GM12878 (cell line): ENCODE data around the gene HMCN1. TPM values are rescaled to one million over a fixed set of nuclear protein-coding genes. Genes with fewer than 3 reads are reported as not detected.
"Not testable (repeated sequence)": the region's sequence is repeated elsewhere in the genome, so short reads cannot be mapped to it uniquely, and the experiment has no call there.

Experiments used
- ATAC-seq: fragments of 200-7000 bp; cut with Tn5 transposase; 3 replicates; pipeline ENCODE4 v1.9.1; 2020; ENCODE audit warnings: mild to moderate bottlenecking, moderate library complexity
- BruUV-seq: library from RNA; stranded (reverse); fragments of 400-500 nt; replicated peaks from 2 replicates; lab custom pipeline; 2021; lab: Mats Ljungman, UMichigan
- CTCF ChIA-PET: fragments of 300-600 bp; sonication (Branson Sonifier 250); formaldehyde crosslinking; extraction: SDS; loops from one replicate; lab custom pipeline; 2021; ENCODE audit warnings: inconsistent platforms; lab: Yijun Ruan, JAX
- POLR2A ChIA-PET: fragments of 350-600 bp; formaldehyde crosslinking; extraction: SDS; loops from one replicate; lab custom pipeline; 2021; ENCODE audit warnings: inconsistent platforms; lab: Charles Lee
- RAD21 ChIA-PET: fragments of 300-600 bp; sonication (Branson Sonifier 250); formaldehyde crosslinking; loops from one replicate; lab custom pipeline; 2023; ENCODE audit warnings: antibody characterized with exemption; ENCODE audit not compliant: unreplicated experiment; lab: Charles Lee
- SMC1A ChIA-PET: fragments of 300-600 bp; sonication (Branson Sonifier 250); formaldehyde crosslinking; loops from one replicate; lab custom pipeline; 2023; ENCODE audit not compliant: unreplicated experiment, uncharacterized antibody; lab: Charles Lee
- DNase-seq: peaks from one replicate; pipeline ENCODE4 v3.0.0-alpha.2; 2011; ENCODE audit warnings: low read depth, low spot score
- FAIRE-seq: peaks from 3 replicates; lab custom pipeline; 2011; peaks lifted over from hg19 to GRCh38; lab: Jason Lieb, UNC
- H2AFZ ChIP-seq: 2 replicates; pipeline ENCODE4 v1.6.0; 2011; ENCODE audit warnings: low read depth, low read length, control low read depth; ENCODE audit not compliant: control insufficient read depth
- H3K27ac ChIP-seq: 2 replicates; pipeline ENCODE4 v1.5.1; 2011; ENCODE audit warnings: control low read depth; ENCODE audit not compliant: control insufficient read depth, insufficient read depth
- H3K27me3 ChIP-seq, 2 experiments: replicated peaks in 1 of 2; 2 replicates each; pipeline versions ENCODE4 v1.6.0 to v1.6.1; 2011; ENCODE audit warnings: low read length in 1 of 2; ENCODE audit not compliant: control insufficient read depth in 2 of 2, insufficient read depth in 2 of 2
- H3K36me3 ChIP-seq, 2 experiments: 2 replicates each; pipeline ENCODE4 v1.5.1; 2011; ENCODE audit warnings: low read length in 1 of 2; ENCODE audit not compliant: control insufficient read depth in 2 of 2, insufficient read depth in 2 of 2
- H3K4me1 ChIP-seq: 2 replicates; pipeline ENCODE4 v1.6.1; 2011; ENCODE audit warnings: mild to moderate bottlenecking, low read length, moderate library complexity, mixed read lengths; ENCODE audit not compliant: control insufficient read depth, insufficient read depth
- H3K4me2 ChIP-seq: 2 replicates; pipeline ENCODE4 v1.6.0; 2011; ENCODE audit warnings: control low read depth; ENCODE audit not compliant: control insufficient read depth, insufficient read depth
- H3K4me3 ChIP-seq: fragments of 200-600 bp; sonication (generic); 2 replicates; pipeline ENCODE4 v1.5.1; 2016
- H3K79me2 ChIP-seq: 2 replicates; pipeline ENCODE4 v1.6.0; 2011; ENCODE audit warnings: low read length; ENCODE audit not compliant: control insufficient read depth, insufficient read depth
- H3K9ac ChIP-seq: 2 replicates; pipeline ENCODE4 v1.8.0; 2011; ENCODE audit warnings: low read length, control low read depth, mixed read lengths; ENCODE audit not compliant: control insufficient read depth, insufficient read depth
- H3K9me3 ChIP-seq: replicated peaks from 3 replicates; pipeline ENCODE4 v1.5.1; 2011; ENCODE audit warnings: mild to moderate bottlenecking, low read length; ENCODE audit not compliant: control insufficient read depth, insufficient read depth
- H4K20me1 ChIP-seq: 2 replicates; pipeline ENCODE4 v1.6.0; 2011; ENCODE audit not compliant: control insufficient read depth, insufficient read depth
- ATF3 ChIP-seq: IDR thresholded peaks from 2 replicates; pipeline ENCODE4 v1.6.1; 2011; ENCODE audit warnings: low read depth, mild to moderate bottlenecking, low read length, moderate library complexity, borderline replicate concordance; ENCODE audit errors: extremely low read depth
- BRCA1 ChIP-seq: IDR thresholded peaks from 2 replicates; pipeline ENCODE4 v1.6.1; 2011; ENCODE audit warnings: low read depth, low read length, improper control_type of control experiment
- CEBPB ChIP-seq, 2 experiments: fragments of 150-350 bp in 1 of 2; IDR thresholded peaks; 2 replicates each; pipeline ENCODE4 v1.6.1; 2012 to 2014; ENCODE audit warnings: low read depth in 2 of 2, low read length in 2 of 2, borderline replicate concordance in 1 of 2, inconsistent platforms in 1 of 2
- CREB1 ChIP-seq: IDR thresholded peaks from 2 replicates; pipeline ENCODE4 v1.6.1; 2012; ENCODE audit warnings: low read depth, mild to moderate bottlenecking, inconsistent platforms
- EED ChIP-seq: sonication (generic); IDR thresholded peaks from 2 replicates; pipeline ENCODE4 v1.6.1; 2016; ENCODE audit warnings: antibody characterized with exemption, low read depth
- FOXM1 ChIP-seq: IDR thresholded peaks from 2 replicates; pipeline ENCODE4 v1.6.1; 2012; ENCODE audit warnings: low read depth, mild to moderate bottlenecking, inconsistent platforms, low read length, moderate library complexity
- JUND ChIP-seq: IDR thresholded peaks from 2 replicates; pipeline ENCODE4 v1.6.1; 2012; ENCODE audit warnings: low read depth, mild to moderate bottlenecking, low read length, improper control_type of control experiment, moderate library complexity
- KLF5 ChIP-seq: fragments of 450-650 bp; IDR thresholded peaks from 2 replicates; pipeline ENCODE4 v1.6.1; 2014; ENCODE audit warnings: mild to moderate bottlenecking; ENCODE audit not compliant: partially characterized antibody
- NKRF ChIP-seq: fragments of 450-650 bp; conservative IDR thresholded peaks from 2 replicates; pipeline ENCODE4 v1.6.1; 2017; ENCODE audit warnings: mild to moderate bottlenecking, moderate library complexity
- PAX8 ChIP-seq: fragments of 450-650 bp; IDR thresholded peaks from 2 replicates; pipeline ENCODE4 v1.6.1; 2017; ENCODE audit warnings: mild to moderate bottlenecking, moderate library complexity
- POLR2A ChIP-seq: IDR thresholded peaks from 2 replicates; pipeline ENCODE4 v1.6.1; 2011; ENCODE audit warnings: low read depth, mild to moderate bottlenecking, low read length
- RAD21 ChIP-seq: IDR thresholded peaks from 2 replicates; pipeline ENCODE4 v1.6.1; 2011; ENCODE audit warnings: mild to moderate bottlenecking, low read depth, low read length, moderate library complexity; ENCODE audit not compliant: insufficient read depth
- RB1 ChIP-seq: fragments of 450-650 bp; formaldehyde crosslinking; IDR thresholded peaks from 2 replicates; pipeline ENCODE4 v1.6.1; 2017; ENCODE audit warnings: mild to moderate bottlenecking, borderline replicate concordance
- RCOR1 ChIP-seq: conservative IDR thresholded peaks from 2 replicates; pipeline ENCODE4 v1.6.1; 2012; ENCODE audit warnings: low read depth, low read length, improper control_type of control experiment
- SMAD1 ChIP-seq: fragments of 450-650 bp; IDR thresholded peaks from 2 replicates; pipeline ENCODE4 v1.6.1; 2018; ENCODE audit warnings: mild to moderate bottlenecking, low read depth; ENCODE audit not compliant: partially characterized antibody
- SP1 ChIP-seq: IDR thresholded peaks from one replicate; pipeline ENCODE4 v1.6.1; 2011; ENCODE audit warnings: low read depth, low read length
- SRF ChIP-seq, 2 experiments: IDR thresholded peaks; 2 replicates each; pipeline ENCODE4 v1.6.1; 2011; ENCODE audit warnings: low read depth in 2 of 2, low read length in 2 of 2, mild to moderate bottlenecking in 1 of 2, moderate library complexity in 1 of 2
- ZNF384 ChIP-seq: IDR thresholded peaks from 2 replicates; pipeline ENCODE4 v1.6.1; 2012; ENCODE audit warnings: low read depth, mild to moderate bottlenecking, low read length, improper control_type of control experiment, borderline replicate concordance
- ZSCAN29 ChIP-seq: fragments of 450-650 bp; IDR thresholded peaks from 2 replicates; pipeline ENCODE4 v1.6.1; 2017; ENCODE audit warnings: mild to moderate bottlenecking, moderate library complexity
- WGBS: methylation state at CpG from one replicate; pipeline ENCODE4 v1.1.6; 2016; ENCODE audit warnings: low lambda C conversion rate; ENCODE audit not compliant: insufficient replicate concordance, insufficient coverage; ENCODE audit errors: missing lambda C conversion rate; 5-methylcytosine and 5-hydroxymethylcytosine counted together
- in situ Hi-C: fragments of 300-500 bp; cut with MboI; formaldehyde crosslinking; loops from 9 replicates; pipeline ENCODE4 v1.14.3; 2018; ENCODE audit warnings: mixed read lengths
- intact Hi-C: fragments of 100-400 bp; cut with micrococcal nuclease; formaldehyde crosslinking; loops from one replicate; pipeline ENCODE4 v1.14.2; 2022; ENCODE audit not compliant: unreplicated experiment
- polyA plus RNA-seq, 11 experiments: library from polyadenylated mRNA; depleted of rRNA in 4 of 11; unstranded in 6 of 11; stranded (reverse) in 5 of 11; fragments of >200 nt; fragmentation: Nextera tagmentation in 4 of 11; fragmentation: Illumina TruSeq in 1 of 11; extraction: Ambion mirVana in 4 of 11; extraction: Trizol in 1 of 11; gene quantifications; 1 replicate in 1 of 11; 2 replicates in 10 of 11; pipeline versions ENCODE4 v1.2.1 to v1.2.3, GENCODE V29; 2011 to 2016; ENCODE audit warnings: inconsistent platforms in 2 of 11, missing spikeins in 2 of 11, low read depth in 1 of 11
- total RNA-seq, 4 experiments: library from RNA; depleted of rRNA in 3 of 4; stranded (reverse); fragments of >200 nt in 3 of 4; fragmentation: Illumina TruSeq in 1 of 4; extraction: Trizol in 1 of 4; gene quantifications; 2 replicates each; pipeline versions ENCODE4 v1.2.1 to v1.2.3, GENCODE V29; 2013 to 2021

Gene HMCN1
- total and polyA plus RNA-seq, 10 of the 15 experiments (the other 5 are each of a cell fraction or from before 2014, with no cell fraction given), result under 0.01 to 0.07 TPM; not detected in 8

- TF ChIP-seq RAD21 (no peak), SP1 (no peak), BRCA1 (no peak), ZSCAN29 (no peak), SRF (IDR thresholded peaks at IDR 0.05; ENCODE audit: low read depth in 2 of 2, low read length in 2 of 2) (no peak), RB1 (no peak), JUND (no peak), KLF5 (no peak), ATF3 (no peak), PAX8 (no peak), RCOR1 (no peak), ZNF384 (no peak), CEBPB (IDR thresholded peaks at IDR 0.05; ENCODE audit: borderline replicate concordance in 1 of 2, low read depth in 2 of 2, low read length in 2 of 2) (no peak), CREB1 (no peak), NKRF (no peak), FOXM1 (no peak), POLR2A (no peak), SMAD1 (no peak), EED (no peak)
- BruUV-seq, result no TSS peak
- intact Hi-C loops, result no loop called here
- H3K4me3 ChIP-seq, result no peak overlapping the region
- SMC1A ChIA-PET, result interaction anchor here (1.3 kb wide), 1 partner anchor 55 kb away, joined by 8 read pairs; no protein-coding TSS in a partner anchor
- H2AFZ ChIP-seq, result no peak overlapping the region
- H3K9ac ChIP-seq, result no peak overlapping the region
- POLR2A ChIA-PET, result no interaction called here
- H3K79me2 ChIP-seq, result no peaks in the 10 kb centered on the region
- FAIRE-seq (no peak), DNase-seq (no peak), ATAC-seq (no peak)
- H3K4me1 ChIP-seq, result no peaks in the 10 kb centered on the region
- RAD21 ChIA-PET, result interaction anchor here (2.4 kb wide), 1 partner anchor 55 kb away, joined by 12 read pairs; no protein-coding TSS in a partner anchor
- H3K9me3 ChIP-seq, result no peaks in the 10 kb centered on the region
- no peak overlapping the region for H3K4me2 ChIP-seq
- no peak overlapping the region for H3K27ac ChIP-seq
- H4K20me1 ChIP-seq, result no peaks in the 10 kb centered on the region
- 51% methylated on average over 10 of the region's 10 CpGs for WGBS
- CTCF ChIA-PET, result interaction anchor here (0.6 to 1.5 kb wide), 5 partner anchors 27 to 505 kb away, joined by 3 to 6 read pairs (median 3); no protein-coding TSS in a partner anchor
- in situ Hi-C loops, result loop anchor here (5.0 kb wide), 1 partner anchor 398 kb away; no protein-coding TSS in a partner anchor
- no peaks in the 10 kb centered on the region for H3K36me3 ChIP-seq
- H3K27me3 ChIP-seq, result no peaks in the 10 kb centered on the region
Observed at GRCh38 chr1:186210258-186210657, 476.1 kb downstream of the HMCN1 start.

- in situ Hi-C loops, result loop anchor here (5.0 kb wide), 1 partner anchor 399 kb away; no protein-coding TSS in a partner anchor
- FAIRE-seq, H3K79me2 ChIP-seq, H4K20me1 ChIP-seq, H3K9ac ChIP-seq, intact Hi-C loops, H3K4me2 ChIP-seq, BruUV-seq, H3K4me3 ChIP-seq, POLR2A ChIA-PET, ATAC-seq, H3K4me1 ChIP-seq, SMC1A ChIA-PET, H3K9me3 ChIP-seq, H3K36me3 ChIP-seq, DNase-seq, H3K27ac ChIP-seq, H3K27me3 ChIP-seq, H2AFZ ChIP-seq: not testable (repeated sequence)
- RAD21 ChIA-PET, result interaction anchor here (0.7 kb wide), 1 partner anchor 398 kb away, joined by 3 read pairs; no protein-coding TSS in a partner anchor
- CTCF ChIA-PET, result interaction anchor here (0.6 to 0.7 kb wide), 2 partner anchors 57 to 388 kb away, joined by 3 read pairs; no protein-coding TSS in a partner anchor
Observed at GRCh38 chr1:186211583-186211982, 477.4 kb downstream of the HMCN1 start.
